DND-41 (cell line): Measurements from ENCODE around the gene PLEKHM3.

Experiments used
- ATAC-seq: fragments of 200-7000 bp; cut with Tn5 transposase; 3 replicates; pipeline ENCODE4 v1.9.1; 2021; ENCODE audit warnings: low read depth; ENCODE audit not compliant: insufficient read depth
- DNase-seq: peaks from one replicate; pipeline ENCODE4 v3.0.0-alpha.2; 2020
- H2AFZ ChIP-seq: 2 replicates; pipeline ENCODE4 v1.6.0; 2012; ENCODE audit warnings: low read depth, low read length
- H3K27ac ChIP-seq: 2 replicates; pipeline ENCODE4 v1.5.1; 2012; ENCODE audit warnings: low read length, inconsistent platforms
- H3K27me3 ChIP-seq: fragments of 200-600 bp; sonication (generic); 2 replicates; pipeline ENCODE4 v1.6.0; 2012; ENCODE audit warnings: low read length, mild to moderate bottlenecking, inconsistent platforms; ENCODE audit not compliant: insufficient read depth, poor library complexity
- H3K36me3 ChIP-seq: 2 replicates; pipeline ENCODE4 v1.5.1; 2012; ENCODE audit warnings: low read length, inconsistent platforms; ENCODE audit not compliant: insufficient read depth
- H3K4me1 ChIP-seq: 2 replicates; pipeline ENCODE4 v1.5.1; 2012; ENCODE audit warnings: mild to moderate bottlenecking, low read length; ENCODE audit not compliant: insufficient read depth
- H3K4me2 ChIP-seq: 2 replicates; pipeline ENCODE4 v1.6.0; 2012; ENCODE audit warnings: mild to moderate bottlenecking, moderate library complexity, low read length, inconsistent platforms; ENCODE audit not compliant: insufficient read depth
- H3K4me3 ChIP-seq, 2 experiments: fragments of 200-600 bp in 1 of 2; shearing (Covaris generic) in 1 of 2; 2 replicates each; pipeline ENCODE4 v1.5.1; 2012 to 2016; ENCODE audit warnings: inconsistent platforms in 2 of 2, low read length in 2 of 2, mild to moderate bottlenecking in 2 of 2, low read depth in 1 of 2, moderate library complexity in 1 of 2
- H3K79me2 ChIP-seq: 2 replicates; pipeline ENCODE4 v1.6.0; 2012; ENCODE audit warnings: low read length, inconsistent platforms; ENCODE audit not compliant: insufficient read depth
- H3K9ac ChIP-seq: 2 replicates; pipeline ENCODE4 v1.6.0; 2012; ENCODE audit warnings: low read depth, mild to moderate bottlenecking, inconsistent platforms, low read length, moderate library complexity
- H3K9me3 ChIP-seq: 2 replicates; pipeline ENCODE4 v1.5.1; 2012; ENCODE audit warnings: low read length, moderate library complexity, mild to moderate bottlenecking, inconsistent platforms; ENCODE audit not compliant: insufficient read depth, severe bottlenecking
- H4K20me1 ChIP-seq: 2 replicates; pipeline ENCODE4 v1.6.0; 2012; ENCODE audit warnings: low read length; ENCODE audit not compliant: insufficient read depth
- CTCF ChIP-seq: IDR thresholded peaks from 2 replicates; pipeline ENCODE4 v1.5.1; 2012; ENCODE audit warnings: borderline replicate concordance, low read length, moderate library complexity, mild to moderate bottlenecking; ENCODE audit not compliant: poor library complexity, severe bottlenecking; ENCODE audit errors: extremely low read depth
- EZH2 ChIP-seq: IDR thresholded peaks from 3 replicates; pipeline ENCODE4 v1.6.1; 2012; ENCODE audit warnings: borderline replicate concordance, low read depth, mild to moderate bottlenecking, moderate library complexity, low read length, inconsistent platforms; ENCODE audit not compliant: severe bottlenecking

Gene PLEKHM3

GRCh38 chr2:207939342-207940108 is 85.8 kb downstream of the PLEKHM3 start:
- ATAC-seq (no peak), DNase-seq (no peak)
- Histone ChIP-seq H3K4me2 (no peak overlapping the region), H3K27ac (no peak overlapping the region), H3K79me2 (no peaks in the 10 kb centered on the region), H3K9me3 (no peaks in the 10 kb centered on the region), H3K9ac (no peak overlapping the region), H3K4me3 (no peak overlapping the region), H3K27me3 (no peaks in the 10 kb centered on the region), H4K20me1 (no peaks in the 10 kb centered on the region), H2AFZ (no peak overlapping the region), H3K36me3 (peaks cover 4% of the 10 kb centered on the region; the same call in 1 of the 2 replicates), H3K4me1 (no peaks in the 10 kb centered on the region)
- TF ChIP-seq CTCF = no peak
- no peak for TF ChIP-seq EZH2

DNA sequence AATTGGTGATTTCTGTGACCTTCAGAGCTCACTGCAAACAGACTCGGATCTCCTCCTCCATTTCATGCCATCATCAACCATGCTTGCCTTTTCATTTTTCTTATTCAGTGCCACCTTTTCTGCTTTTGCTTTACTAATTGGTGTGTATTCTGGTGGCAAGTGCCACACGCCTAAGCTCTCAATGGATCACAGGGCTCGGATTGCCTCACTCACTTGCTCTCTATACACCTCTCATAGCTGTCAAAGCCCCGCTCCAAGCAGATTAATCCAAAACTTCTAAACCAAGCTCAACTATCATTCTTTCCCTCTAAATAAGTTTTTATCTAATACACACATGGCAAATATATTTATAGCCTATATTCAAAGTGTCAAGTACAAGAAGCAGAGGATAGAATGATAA is 86.4 kb downstream of the PLEKHM3 start:
- Histone ChIP-seq H3K9ac (no peak overlapping the region), H3K79me2 (no peaks in the 10 kb centered on the region), H3K27ac (no peak overlapping the region), H3K27me3 (no peaks in the 10 kb centered on the region), H3K4me3 (no peak overlapping the region), H3K4me2 (no peak overlapping the region), H3K36me3 (no peaks in the 10 kb centered on the region), H2AFZ (no peak overlapping the region), H4K20me1 (no peaks in the 10 kb centered on the region), H3K9me3 (no peaks in the 10 kb centered on the region), H3K4me1 (no peaks in the 10 kb centered on the region)
- ATAC-seq (no peak), DNase-seq (no peak)
- TF ChIP-seq EZH2 (no peak), CTCF (no peak)

DNA sequence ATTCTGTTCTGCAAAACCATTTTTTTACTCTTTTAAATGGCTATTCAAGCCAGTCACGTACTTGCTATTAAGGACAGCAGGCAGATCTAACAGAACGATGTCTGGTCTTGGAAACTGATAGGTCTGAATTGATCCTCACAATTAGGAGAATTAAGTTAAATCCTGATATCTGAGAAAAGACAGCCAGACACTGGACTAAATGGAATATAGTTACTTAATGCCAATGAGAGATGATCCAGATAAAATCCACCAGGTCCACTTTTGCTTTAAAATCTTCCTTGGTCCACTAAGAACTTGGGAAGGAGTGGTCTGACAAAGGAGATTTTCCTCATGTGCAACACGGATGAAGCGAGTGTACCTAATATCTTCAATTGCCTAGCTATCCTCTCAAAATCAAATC is 86.9 kb downstream of the PLEKHM3 start:
- Histone ChIP-seq H3K4me3 (no peak overlapping the region), H3K36me3 (no peaks in the 10 kb centered on the region), H3K27ac (no peak overlapping the region), H3K4me1 (no peaks in the 10 kb centered on the region), H3K9me3 (no peaks in the 10 kb centered on the region), H3K9ac (no peak overlapping the region), H3K4me2 (no peak overlapping the region), H3K79me2 (no peaks in the 10 kb centered on the region), H2AFZ (no peak overlapping the region), H4K20me1 (no peaks in the 10 kb centered on the region), H3K27me3 (no peaks in the 10 kb centered on the region)
- DNase-seq (no peak), ATAC-seq (no peak)
- TF ChIP-seq EZH2 = no peak
- TF ChIP-seq CTCF = no peak
